ENCODE results near the gene NYNRIN.
A peak's percentile ranks its signal among the peaks of the same experiment; 100 is the strongest.
"Not testable (repeated sequence)": the region's sequence is repeated elsewhere in the genome, so short reads cannot be mapped to it uniquely, and the experiment has no call there.

Gene NYNRIN

GRCh38 chr14:24398653-24399446, at the start of gene NYNRIN:
Gene NYNRIN (plus strand): TSS chr14:24399003. CDS start chr14:24399247, 244 bp downstream.
- DNase-seq (ENCODE audit: low read depth): peak; percentile 11

GRCh38 chr14:24349742-24350141, 49.1 kb upstream of the NYNRIN start:
- no peak for DNase-seq (ENCODE audit: low read depth)

- DNase-seq (ENCODE audit: low read depth): no peak
Observed at GRCh38 chr14:24351517-24351916, 47.3 kb upstream of the NYNRIN start.

GRCh38 chr14:24353559-24354481, 45.0 kb upstream of the NYNRIN start:
- DNase-seq (ENCODE audit: low read depth): no peak

GRCh38 chr14:24354482-24354825, 44.3 kb upstream of the NYNRIN start:
- DNase-seq (ENCODE audit: low read depth): not testable (repeated sequence)

- no peak for DNase-seq (ENCODE audit: low read depth)
Observed at GRCh38 chr14:24355009-24355408, 43.8 kb upstream of the NYNRIN start.

- DNase-seq (ENCODE audit: low read depth): no peak
Observed at GRCh38 chr14:24356208-24356607, 42.6 kb upstream of the NYNRIN start.

- no peak for DNase-seq (ENCODE audit: low read depth)
Observed at GRCh38 chr14:24360281-24360680, 38.5 kb upstream of the NYNRIN start.

- no peak for DNase-seq (ENCODE audit: low read depth)
Observed at GRCh38 chr14:24361326-24361725, 37.5 kb upstream of the NYNRIN start.

GRCh38 chr14:24362241-24362960, 36.4 kb upstream of the NYNRIN start:
- no peak for DNase-seq (ENCODE audit: low read depth)

GRCh38 chr14:24363401-24363800, 35.4 kb upstream of the NYNRIN start:
- DNase-seq (ENCODE audit: low read depth): no peak

- DNase-seq (ENCODE audit: low read depth): no peak
Observed at GRCh38 chr14:24364841-24365240, 34.0 kb upstream of the NYNRIN start.

GRCh38 chr14:24365600-24366412, 33.0 kb upstream of the NYNRIN start:
- DNase-seq (ENCODE audit: low read depth): peak; percentile 58

GRCh38 chr14:24366413-24366720, 32.4 kb upstream of the NYNRIN start:
- no peak for DNase-seq (ENCODE audit: low read depth)

GRCh38 chr14:24366721-24367513, 31.9 kb upstream of the NYNRIN start:
- no peak for DNase-seq (ENCODE audit: low read depth)

GRCh38 chr14:24367514-24368211, 31.1 kb upstream of the NYNRIN start, which contains the start of gene NFATC4:
Gene NFATC4 (plus strand): TSS chr14:24368184. CDS start chr14:24368341, 157 bp downstream.
- DNase-seq (ENCODE audit: low read depth): no peak

- DNase-seq (ENCODE audit: low read depth): no peak
Observed at GRCh38 chr14:24368212-24368561, 30.6 kb upstream of the NYNRIN start.

- DNase-seq (ENCODE audit: low read depth): peak; percentile 32
Observed at GRCh38 chr14:24368562-24369252, 30.1 kb upstream of the NYNRIN start.

- DNase-seq (ENCODE audit: low read depth): no peak
Observed at GRCh38 chr14:24369463-24369862, 29.3 kb upstream of the NYNRIN start.

All from stimulated activated CD8-positive, alpha-beta memory T cell treated with anti-CD3 and anti-CD28 coated beads, Interleukin-4, amount 100 ng/mL, for 24 hours (primary cell).